GM19328 (cell line): ENCODE results near the gene TSPAN31.

Experiments used
- ATAC-seq: cut with Tn5 transposase; IDR thresholded peaks from one replicate; pipeline ENCODE4 v1.9.1; 2021; ENCODE audit warnings: mild to moderate bottlenecking, moderate library complexity; ENCODE audit not compliant: unreplicated experiment

Gene TSPAN31

DNA sequence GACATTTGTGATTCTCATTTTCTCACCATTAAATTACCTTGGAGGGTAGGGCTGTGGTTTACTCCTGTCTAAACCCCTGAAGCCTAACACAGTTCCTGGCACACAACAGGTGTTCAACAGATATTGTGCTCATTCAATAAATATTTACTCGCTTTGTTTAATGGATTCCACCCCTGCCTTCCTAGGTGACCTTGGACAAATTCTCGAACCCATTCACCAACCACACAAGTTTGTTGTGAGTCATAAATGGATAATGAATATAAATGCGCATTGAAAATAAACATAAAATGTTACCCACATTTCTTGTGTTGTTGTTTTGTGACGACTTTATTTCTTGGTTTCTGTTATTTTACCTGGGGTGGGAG lies 37.4 kb downstream of the TSPAN31 start:
- ATAC-seq = no peak

- peak; percentile 63 for ATAC-seq
These were observed 38.0 kb downstream of the TSPAN31 start, which contains the start of gene TSFM for GRCh38 chr12:57782608-57783465. Gene TSFM, plus strand, starts transcription at chr12:57782787. Its CDS starts 15 bp downstream, at chr12:57782802.

GRCh38 chr12:57783466-57783801 lies 38.6 kb downstream of the TSPAN31 start:
- no peak for ATAC-seq

- no peak for ATAC-seq
These were observed 39.0 kb downstream of the TSPAN31 start for GRCh38 chr12:57783861-57784260.

GRCh38 chr12:57793920-57794319 lies 49.1 kb downstream of the TSPAN31 start:
- ATAC-seq = no peak

GRCh38 chr12:57795354-57795753 lies 50.5 kb downstream of the TSPAN31 start:
- no peak for ATAC-seq

DNA sequence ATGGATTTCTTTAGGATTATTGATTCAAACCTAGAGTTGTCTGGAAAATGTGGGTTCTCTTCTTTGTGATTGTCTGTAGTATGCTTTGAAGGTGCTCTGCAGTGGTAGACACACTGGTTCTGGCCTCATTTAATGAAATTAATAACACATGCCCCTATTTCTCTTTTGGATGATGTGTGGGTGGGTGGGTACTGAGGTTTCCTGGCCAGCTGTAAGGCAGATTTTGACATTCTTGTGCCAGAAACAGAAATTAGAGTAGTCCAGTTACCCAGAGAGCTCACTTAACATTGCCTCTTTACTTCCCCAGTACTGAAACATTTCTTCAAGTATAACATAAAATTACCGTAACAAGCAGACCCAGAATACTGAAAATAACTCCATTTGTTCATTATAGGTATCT lies 52.2 kb downstream of the TSPAN31 start:
- no peak for ATAC-seq

- no peak for ATAC-seq
These were observed 53.1 kb downstream of the TSPAN31 start for GRCh38 chr12:57797933-57798332.
